A673 (cell line): ENCODE data around the gene PHACTR3. TPM values are rescaled to one million over a fixed set of nuclear protein-coding genes. Genes with fewer than 3 reads are reported as not detected.
"Not testable (repeated sequence)": the region's sequence is repeated elsewhere in the genome, so short reads cannot be mapped to it uniquely, and the experiment has no call there.

ENCODE experiments used
- BruUV-seq: library from RNA; stranded (reverse); fragments of 400-500 nt; replicated peaks from 2 replicates; lab custom pipeline; 2021; lab: Mats Ljungman, UMichigan
- CTCF ChIA-PET: fragments of 300-600 bp; sonication (Branson Sonifier 250); formaldehyde crosslinking; loops from one replicate; lab custom pipeline; 2022; ENCODE audit warnings: antibody characterized with exemption; lab: Charles Lee
- POLR2A ChIA-PET: fragments of 300-600 bp; sonication (Branson Sonifier 250); formaldehyde crosslinking; loops from one replicate; lab custom pipeline; 2022; ENCODE audit warnings: antibody characterized with exemption; ENCODE audit not compliant: low non-redundant PET; lab: Charles Lee
- DNase-seq: peaks from one replicate; pipeline ENCODE4 v3.0.0-alpha.2; 2015; ENCODE audit warnings: low spot score
- H3K27ac ChIP-seq: fragments of 200-600 bp; sonication (generic); 2 replicates; pipeline ENCODE4 v1.5.1; 2016; ENCODE audit warnings: mixed run types, low read depth, mild to moderate bottlenecking, mixed read lengths, antibody characterized with exemption, low read length; ENCODE audit not compliant: poor library complexity, severe bottlenecking
- H3K27me3 ChIP-seq: fragments of 200-600 bp; sonication (generic); replicated peaks from 2 replicates; pipeline ENCODE4 v1.6.1; 2017; ENCODE audit warnings: mixed run types, low read depth, mild to moderate bottlenecking, mixed read lengths, antibody characterized with exemption, low read length; ENCODE audit not compliant: insufficient read depth, poor library complexity
- H3K36me3 ChIP-seq: fragments of 200-600 bp; sonication (generic); 2 replicates; pipeline ENCODE4 v1.6.1; 2016; ENCODE audit warnings: mixed run types, mild to moderate bottlenecking, mixed read lengths, antibody characterized with exemption, low read length; ENCODE audit not compliant: insufficient read depth, poor library complexity, severe bottlenecking
- H3K4me1 ChIP-seq: fragments of 200-600 bp; sonication (generic); 2 replicates; pipeline ENCODE4 v1.6.1; 2017; ENCODE audit warnings: mixed run types, mild to moderate bottlenecking, mixed read lengths, antibody characterized with exemption, low read length; ENCODE audit not compliant: insufficient read depth, poor library complexity, severe bottlenecking
- H3K4me3 ChIP-seq: fragments of 200-600 bp; sonication (generic); 2 replicates; pipeline ENCODE4 v1.5.1; 2016; ENCODE audit warnings: low read depth, mixed run types, mild to moderate bottlenecking, mixed read lengths, low read length; ENCODE audit not compliant: poor library complexity, severe bottlenecking
- H3K9me3 ChIP-seq: fragments of 200-600 bp; sonication (generic); 2 replicates; pipeline ENCODE4 v1.6.1; 2016; ENCODE audit warnings: mixed run types, low read depth, mild to moderate bottlenecking, mixed read lengths, antibody characterized with exemption, low read length; ENCODE audit not compliant: poor library complexity, severe bottlenecking
- CTCF ChIP-seq: fragments of 300-800, 200-600 bp; sonication (generic); conservative IDR thresholded peaks from 2 replicates; pipeline ENCODE4 v1.5.1; 2017; ENCODE audit warnings: low read depth, mild to moderate bottlenecking, antibody characterized with exemption, low read length, moderate library complexity, mixed read lengths
- EZH2 ChIP-seq: fragments of 200-600 bp; sonication (generic); IDR thresholded peaks from 2 replicates; pipeline ENCODE4 v1.6.1; 2017; ENCODE audit warnings: borderline replicate concordance, low read depth, mild to moderate bottlenecking, mixed read lengths, antibody characterized with exemption, low read length; ENCODE audit not compliant: poor library complexity, severe bottlenecking
- intact Hi-C: fragments of 100-400 bp; cut with micrococcal nuclease; formaldehyde crosslinking; loops from one replicate; pipeline ENCODE4 v1.10.0; 2022; ENCODE audit not compliant: unreplicated experiment
- total RNA-seq: library from RNA; stranded (reverse); gene quantifications from 2 replicates; pipeline ENCODE4 v1.2.3, GENCODE V29; 2021

Gene PHACTR3
- total RNA-seq, 1 experiment from 2014 or later, result 0.17 TPM

DNA sequence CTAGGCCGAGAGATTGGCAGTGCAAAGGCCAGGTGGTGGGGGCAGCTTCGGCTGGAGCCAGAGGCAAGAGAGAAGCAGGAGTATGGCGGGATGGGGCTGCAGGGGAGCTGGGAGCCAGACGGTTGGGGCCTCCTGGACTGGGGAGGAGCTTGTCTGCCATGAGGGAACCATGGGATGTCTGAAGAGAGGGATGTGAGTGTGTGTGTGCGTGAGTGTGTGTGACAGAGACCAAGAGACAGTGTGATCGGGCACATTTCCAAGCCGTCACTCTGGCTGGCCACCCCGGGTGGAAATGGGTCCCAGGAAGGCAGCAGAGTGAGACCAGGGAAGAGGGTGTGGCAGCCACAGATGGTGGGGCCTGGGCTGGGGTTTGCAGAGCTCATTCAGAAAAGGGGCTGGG lies 13.8 kb downstream of the PHACTR3 start:
- CTCF ChIA-PET, result no interaction called here
- H3K4me3 ChIP-seq, result no peak overlapping the region
- no peaks in the 10 kb centered on the region for H3K4me1 ChIP-seq
- no peaks in the 10 kb centered on the region for H3K9me3 ChIP-seq
- TF ChIP-seq CTCF (no peak), EZH2 (no peak)
- peaks cover 35% of the 10 kb centered on the region for H3K27me3 ChIP-seq
- H3K27ac ChIP-seq, result no peak overlapping the region
- H3K36me3 ChIP-seq, result no peaks in the 10 kb centered on the region
- no TSS peak for BruUV-seq
- POLR2A ChIA-PET, result no interaction called here
- intact Hi-C loops, result no loop called here
- DNase-seq, result no peak

GRCh38 chr20:59618585-59618984 lies 14.2 kb downstream of the PHACTR3 start:
- CTCF ChIA-PET, POLR2A ChIA-PET, H3K36me3 ChIP-seq, DNase-seq, H3K27ac ChIP-seq, H3K9me3 ChIP-seq, H3K4me3 ChIP-seq, H3K4me1 ChIP-seq, BruUV-seq, intact Hi-C loops: not testable (repeated sequence)
- H3K27me3 ChIP-seq, result peaks cover 35% of the 10 kb centered on the region

DNA sequence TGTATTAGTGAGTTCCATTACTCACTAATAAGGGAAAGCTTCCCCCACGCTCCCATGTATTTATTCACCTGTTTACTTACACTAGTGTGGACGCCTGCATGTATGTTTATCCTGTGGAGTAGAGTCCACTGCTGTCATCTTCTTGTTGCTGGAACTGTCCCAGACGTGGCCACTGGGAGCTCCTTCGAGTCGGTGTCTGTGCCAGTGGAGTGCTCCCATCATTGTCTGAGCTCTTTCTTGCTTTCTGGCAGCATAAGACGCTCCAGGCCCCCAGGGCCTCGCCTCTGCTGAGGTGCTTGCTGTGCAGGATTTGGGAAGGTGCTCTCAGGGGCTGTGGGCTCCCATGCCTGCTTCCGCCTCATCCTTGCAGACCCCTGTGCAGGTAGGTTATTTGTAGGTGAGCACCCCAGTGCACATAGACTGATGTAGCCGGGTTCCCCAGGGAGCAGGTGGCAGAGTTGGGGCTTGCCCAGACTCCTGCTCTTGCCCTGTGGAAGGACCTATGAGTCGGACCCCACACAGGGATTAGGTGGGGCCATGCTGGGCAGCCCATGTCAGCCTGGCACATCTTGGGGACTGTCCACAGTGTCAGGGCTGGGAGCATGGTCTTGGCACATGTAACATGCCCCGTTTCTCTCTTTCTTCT lies 16.6 kb downstream of the PHACTR3 start:
- H3K27ac ChIP-seq, result no peak overlapping the region
- peak; percentile 11 for DNase-seq
- CTCF ChIA-PET, result no interaction called here
- no peak overlapping the region for H3K4me3 ChIP-seq
- H3K36me3 ChIP-seq, result no peaks in the 10 kb centered on the region
- no peaks in the 10 kb centered on the region for H3K9me3 ChIP-seq
- intact Hi-C loops, result no loop called here
- H3K27me3 ChIP-seq, result peaks cover 37% of the 10 kb centered on the region
- POLR2A ChIA-PET, result no interaction called here
- BruUV-seq, result no TSS peak
- no peak for TF ChIP-seq EZH2
- TF ChIP-seq CTCF, result no peak
- H3K4me1 ChIP-seq, result no peaks in the 10 kb centered on the region

DNA sequence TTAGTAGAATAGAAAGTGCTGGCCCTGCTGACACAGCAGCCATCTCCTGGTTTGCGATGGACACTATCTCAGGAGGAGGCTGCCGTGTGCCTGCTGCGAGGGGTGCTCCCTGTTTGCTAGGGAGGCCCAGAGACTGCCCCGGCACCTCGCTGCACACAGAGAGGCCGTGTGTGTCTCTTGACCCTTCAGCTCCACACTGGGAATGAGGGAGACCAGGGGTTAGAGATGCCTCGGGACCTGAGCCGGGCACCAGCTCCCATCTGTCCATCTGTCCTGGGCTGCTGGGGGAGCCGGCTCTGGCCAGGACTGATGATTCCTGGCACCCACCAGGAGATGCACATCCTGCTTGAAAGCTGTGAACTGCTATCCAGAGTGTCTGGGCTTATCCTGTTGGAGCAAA lies 18.2 kb downstream of the PHACTR3 start:
- Histone ChIP-seq H3K4me1 (no peaks in the 10 kb centered on the region), H3K4me3 (no peak overlapping the region), H3K9me3 (no peaks in the 10 kb centered on the region), H3K27me3 (peaks cover 33% of the 10 kb centered on the region), H3K27ac (no peak overlapping the region), H3K36me3 (no peaks in the 10 kb centered on the region)
- ChIA-PET POLR2A (no interaction called here), CTCF (no interaction called here)
- BruUV-seq, result no TSS peak
- intact Hi-C loops, result no loop called here
- DNase-seq, result no peak
- TF ChIP-seq EZH2 (no peak), CTCF (no peak)
